GM19099 (cell line): ENCODE results near the gene CENPU.

ENCODE experiments used
- POLR2A ChIP-seq: IDR thresholded peaks from 3 replicates; pipeline ENCODE4 v1.6.1; 2011; ENCODE audit warnings: low read depth; ENCODE audit not compliant: insufficient read length; ENCODE audit errors: extremely low read depth

CENPU gene

DNA sequence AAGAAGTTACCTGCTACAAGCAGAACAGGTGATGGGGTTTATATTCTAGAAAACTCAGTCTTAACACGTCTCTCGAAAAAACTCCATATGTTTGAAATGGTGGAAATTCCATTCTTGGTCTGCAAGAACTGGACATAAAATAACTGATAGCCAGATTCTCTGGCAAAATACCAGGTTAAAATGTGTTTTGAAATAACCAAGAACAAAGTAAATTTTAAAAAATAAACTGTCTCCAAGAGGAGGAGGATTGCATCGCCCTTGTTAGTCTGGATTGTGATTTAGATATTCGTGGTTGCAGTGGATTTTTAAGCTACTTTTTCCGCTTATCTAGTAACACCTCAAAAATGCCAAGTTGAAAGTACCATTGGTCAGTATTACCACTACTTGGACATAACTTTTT lies 40.8 kb downstream of the CENPU start:
- TF ChIP-seq POLR2A = no peak

DNA sequence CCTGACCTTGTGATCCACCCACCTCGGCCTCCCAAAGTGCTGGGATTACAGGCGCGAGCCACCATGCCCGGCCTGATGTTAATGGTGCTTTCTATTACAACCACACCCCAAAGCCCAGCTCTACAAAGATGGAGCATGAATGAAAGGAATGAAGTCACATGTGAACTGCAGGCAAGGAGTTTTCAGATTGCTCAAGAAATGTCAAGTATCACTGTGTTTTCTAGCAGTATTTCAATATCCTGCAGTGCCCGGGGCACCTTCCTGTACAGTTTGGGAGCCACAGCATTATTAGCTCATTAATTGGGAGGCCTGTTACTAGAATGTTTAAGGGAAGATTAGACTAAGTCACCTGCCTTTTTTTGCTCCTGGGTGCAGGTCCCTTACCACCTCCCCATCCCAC lies 44.2 kb downstream of the CENPU start:
- TF ChIP-seq POLR2A = no peak

- no peak for TF ChIP-seq POLR2A
These were observed 45.4 kb downstream of the CENPU start for GRCh38 chr4:184688447-184688846.

- no peak for TF ChIP-seq POLR2A
These were observed 45.9 kb downstream of the CENPU start for GRCh38 chr4:184688005-184688404.

GRCh38 chr4:184684491-184685189 lies 49.3 kb downstream of the CENPU start:
- no peak for TF ChIP-seq POLR2A

- TF ChIP-seq POLR2A = no peak
These were observed 52.0 kb downstream of the CENPU start for GRCh38 chr4:184681916-184682315.

- no peak for TF ChIP-seq POLR2A
These were observed 53.2 kb downstream of the CENPU start for GRCh38 chr4:184680698-184681097.

DNA sequence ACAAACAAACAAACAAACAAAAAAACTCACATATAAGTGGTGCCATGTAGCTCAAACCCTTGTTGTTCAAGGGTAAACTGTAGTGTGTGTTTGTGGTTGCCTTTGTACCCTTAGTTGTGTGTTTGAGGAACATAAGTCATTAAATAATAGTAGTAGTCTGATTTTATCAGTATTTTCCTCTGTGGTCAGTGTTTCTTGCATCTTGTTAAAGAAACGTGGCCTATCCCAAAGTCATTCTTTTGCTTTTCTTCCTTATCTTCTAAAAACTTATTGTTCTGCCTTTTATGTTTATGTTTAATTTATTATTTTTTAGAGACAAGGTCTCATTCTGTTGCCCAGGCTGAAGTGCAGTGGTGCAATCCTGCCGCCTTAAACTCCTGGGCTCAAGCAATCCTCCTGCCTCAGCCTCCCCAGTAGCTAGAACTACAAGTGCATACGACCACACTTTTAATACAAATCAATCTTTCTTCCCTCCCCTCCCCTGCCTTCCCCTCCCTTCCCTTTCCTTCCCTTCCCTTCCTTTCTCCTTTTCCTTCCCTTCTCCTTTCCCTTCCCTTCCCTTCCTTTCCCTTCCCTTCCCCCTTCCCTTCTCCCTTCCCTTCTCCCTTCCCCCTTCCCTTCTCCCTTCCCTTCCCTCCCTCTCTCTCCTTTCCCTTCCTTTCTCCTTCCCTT lies 57.9 kb downstream of the CENPU start:
- TF ChIP-seq POLR2A = no peak

- TF ChIP-seq POLR2A = no peak
These were observed 58.9 kb downstream of the CENPU start for GRCh38 chr4:184675018-184675417.

DNA sequence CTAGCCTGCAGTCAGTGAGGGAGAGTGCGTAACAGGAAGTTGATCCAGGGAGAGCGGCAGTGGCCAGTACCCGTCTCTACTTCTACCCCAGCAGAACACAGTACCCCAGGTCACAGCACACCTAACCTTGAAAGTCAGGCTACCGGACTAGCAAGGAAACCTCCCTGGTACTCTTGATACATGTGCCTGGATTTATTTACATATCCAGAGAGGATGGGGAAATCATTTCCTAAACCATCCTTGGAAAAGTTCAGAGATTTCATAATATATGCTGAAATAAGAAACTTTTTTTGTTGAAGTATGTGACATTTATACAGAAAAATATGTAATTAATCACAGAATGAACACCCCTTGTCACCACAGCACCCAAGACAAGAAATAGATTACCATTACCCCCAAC lies 59.9 kb downstream of the CENPU start:
- TF ChIP-seq POLR2A = no peak

DNA sequence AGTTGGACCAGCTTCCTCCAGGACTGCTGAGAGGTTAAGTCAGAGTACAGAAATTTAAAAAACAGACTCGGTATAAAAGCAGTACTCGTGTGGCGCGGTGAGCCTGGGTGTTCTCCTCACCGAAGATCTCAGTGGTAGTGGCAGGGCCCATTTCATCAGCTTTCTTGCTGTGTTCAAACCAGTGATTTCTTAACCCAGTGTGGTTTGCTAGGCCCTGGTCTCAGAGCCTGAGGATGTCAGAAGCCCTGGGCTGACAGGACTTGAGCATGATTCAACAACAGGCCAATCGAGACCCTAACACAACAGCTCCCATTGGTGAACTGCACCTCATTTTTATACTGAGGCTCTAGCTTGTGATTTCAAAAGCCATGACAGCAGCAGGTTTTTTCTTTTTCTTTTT lies 61.2 kb downstream of the CENPU start:
- no peak for TF ChIP-seq POLR2A

DNA sequence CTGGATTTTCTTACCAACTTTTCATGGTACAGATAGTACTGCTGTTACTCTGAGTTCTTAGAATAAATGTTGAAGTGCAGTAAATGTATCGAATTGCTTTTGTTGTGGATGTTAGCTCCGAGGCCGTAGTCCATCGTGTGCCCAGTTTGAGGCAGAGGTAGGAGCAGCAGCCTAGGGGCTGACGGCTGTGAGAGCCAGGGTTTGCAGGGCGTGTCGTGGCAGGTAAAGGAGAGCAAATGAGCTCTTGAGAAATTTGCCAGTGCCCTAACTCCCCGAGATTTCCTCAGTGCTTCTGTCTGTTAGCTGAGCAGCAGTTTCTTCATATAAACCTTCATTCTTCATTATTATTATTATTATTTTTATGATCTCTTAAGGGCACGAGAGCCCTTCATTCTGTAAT lies 62.8 kb downstream of the CENPU start:
- no peak for TF ChIP-seq POLR2A

- no peak for TF ChIP-seq POLR2A
These were observed 64.6 kb downstream of the CENPU start for GRCh38 chr4:184669251-184669650.

GRCh38 chr4:184668511-184669114 lies 65.3 kb downstream of the CENPU start:
- no peak for TF ChIP-seq POLR2A

- no peak for TF ChIP-seq POLR2A
These were observed 65.8 kb downstream of the CENPU start for GRCh38 chr4:184668096-184668495.

GRCh38 chr4:184666670-184667069 lies 67.2 kb downstream of the CENPU start:
- no peak for TF ChIP-seq POLR2A
